ENCODE results near the gene TPST2.

Gene TPST2

DNA sequence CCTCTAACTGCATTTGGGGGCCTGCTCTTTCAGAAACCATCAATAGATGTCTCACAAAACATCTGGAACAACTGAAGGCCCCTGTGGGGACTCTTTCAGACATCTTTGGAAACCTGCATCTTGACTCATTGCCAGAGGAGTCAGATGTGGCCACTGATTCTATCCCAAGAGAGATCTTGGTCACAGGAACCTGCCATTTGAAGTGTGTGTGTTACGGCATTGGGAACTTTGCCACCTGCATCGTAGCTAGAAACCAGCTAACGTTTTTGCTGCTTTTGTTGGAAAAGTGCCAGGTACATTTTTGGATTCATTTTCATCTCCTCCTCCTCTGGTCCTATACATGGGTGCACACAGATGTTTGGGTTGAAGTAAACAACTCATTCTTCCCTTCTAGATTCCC is 101.9 kb downstream of the TPST2 start:
- DNase-seq = no peak

DNA sequence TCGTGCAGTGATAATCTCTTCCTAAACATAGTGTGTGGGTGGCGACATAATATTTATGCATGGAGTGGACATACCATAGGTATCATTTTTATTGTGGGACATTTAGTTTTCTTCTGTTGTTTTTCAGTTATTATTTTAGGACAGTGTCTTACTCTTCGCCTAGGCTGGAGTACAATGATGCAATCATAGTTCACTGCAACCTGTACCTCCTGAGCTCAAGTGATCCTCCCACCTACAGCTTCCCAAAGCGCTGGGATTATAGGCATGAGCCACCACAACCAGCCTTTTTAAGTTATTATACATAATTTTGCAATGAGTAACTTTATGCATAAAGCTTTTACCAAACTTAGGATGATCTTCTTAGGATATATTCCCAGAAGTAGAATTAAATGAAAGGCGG is 103.5 kb downstream of the TPST2 start:
- no peak for DNase-seq

DNA sequence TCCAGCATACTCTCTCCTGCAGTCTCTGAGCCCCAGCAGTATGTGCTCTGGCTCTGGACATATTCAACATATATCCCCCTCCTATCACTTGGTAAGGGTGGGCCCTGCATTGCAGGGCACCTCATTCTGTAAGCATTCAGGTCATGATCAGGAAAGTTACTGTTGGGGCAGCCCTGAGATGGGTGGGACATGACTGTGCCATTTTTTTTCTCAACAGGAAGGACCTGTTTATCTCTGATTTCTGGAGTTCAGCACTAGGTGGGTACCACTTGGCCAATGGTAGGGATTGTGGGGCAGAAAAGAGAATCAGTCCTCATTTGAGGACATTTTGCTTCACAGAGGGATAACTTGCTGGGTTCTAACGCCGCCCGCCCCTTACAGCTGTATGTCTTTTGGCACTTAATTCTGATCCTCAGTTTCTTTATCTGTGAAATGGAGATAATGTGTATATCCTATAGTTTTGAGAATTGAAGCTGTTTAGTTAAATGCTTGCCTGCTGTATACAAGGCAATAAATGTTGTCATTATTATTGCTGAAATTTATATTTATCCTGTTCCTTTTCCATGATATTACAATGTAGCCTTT is 104.0 kb downstream of the TPST2 start:
- no peak for DNase-seq

DNA sequence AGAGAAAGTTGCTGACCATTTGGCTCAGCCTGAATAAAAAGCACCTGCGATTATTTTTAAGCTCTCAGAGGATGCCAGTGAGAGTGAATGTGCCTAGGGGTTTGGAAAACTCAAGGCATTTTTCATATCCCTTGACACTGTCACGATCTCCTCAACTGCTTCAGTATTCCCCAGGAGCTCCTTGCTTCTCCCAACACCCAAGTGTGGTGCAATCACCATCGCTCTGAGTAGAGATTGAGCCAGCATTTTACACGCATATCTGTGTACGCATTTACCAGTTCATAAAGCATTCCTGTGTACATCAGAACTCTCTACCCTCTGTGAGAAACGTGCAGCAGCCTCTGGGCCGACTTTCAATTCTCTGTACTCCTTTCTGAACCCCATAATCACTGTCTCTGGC is 104.9 kb downstream of the TPST2 start:
- no peak for DNase-seq

DNA sequence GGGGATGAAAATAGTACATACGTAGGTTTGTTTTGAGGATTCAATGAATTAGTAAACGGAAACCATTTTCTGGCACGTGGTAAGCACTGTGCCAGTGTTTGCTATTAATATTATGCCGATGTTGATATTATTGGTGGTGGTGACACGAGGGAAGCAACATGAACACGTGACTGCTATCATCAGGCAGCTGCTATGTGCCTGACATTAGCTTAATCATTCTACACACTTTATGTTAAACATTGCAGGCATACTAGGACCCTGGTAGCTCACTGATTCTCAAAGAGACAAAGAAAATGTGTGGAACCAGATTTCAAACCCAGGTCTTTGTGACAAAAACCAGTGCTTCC is 105.6 kb downstream of the TPST2 start:
- no peak for DNase-seq

DNA sequence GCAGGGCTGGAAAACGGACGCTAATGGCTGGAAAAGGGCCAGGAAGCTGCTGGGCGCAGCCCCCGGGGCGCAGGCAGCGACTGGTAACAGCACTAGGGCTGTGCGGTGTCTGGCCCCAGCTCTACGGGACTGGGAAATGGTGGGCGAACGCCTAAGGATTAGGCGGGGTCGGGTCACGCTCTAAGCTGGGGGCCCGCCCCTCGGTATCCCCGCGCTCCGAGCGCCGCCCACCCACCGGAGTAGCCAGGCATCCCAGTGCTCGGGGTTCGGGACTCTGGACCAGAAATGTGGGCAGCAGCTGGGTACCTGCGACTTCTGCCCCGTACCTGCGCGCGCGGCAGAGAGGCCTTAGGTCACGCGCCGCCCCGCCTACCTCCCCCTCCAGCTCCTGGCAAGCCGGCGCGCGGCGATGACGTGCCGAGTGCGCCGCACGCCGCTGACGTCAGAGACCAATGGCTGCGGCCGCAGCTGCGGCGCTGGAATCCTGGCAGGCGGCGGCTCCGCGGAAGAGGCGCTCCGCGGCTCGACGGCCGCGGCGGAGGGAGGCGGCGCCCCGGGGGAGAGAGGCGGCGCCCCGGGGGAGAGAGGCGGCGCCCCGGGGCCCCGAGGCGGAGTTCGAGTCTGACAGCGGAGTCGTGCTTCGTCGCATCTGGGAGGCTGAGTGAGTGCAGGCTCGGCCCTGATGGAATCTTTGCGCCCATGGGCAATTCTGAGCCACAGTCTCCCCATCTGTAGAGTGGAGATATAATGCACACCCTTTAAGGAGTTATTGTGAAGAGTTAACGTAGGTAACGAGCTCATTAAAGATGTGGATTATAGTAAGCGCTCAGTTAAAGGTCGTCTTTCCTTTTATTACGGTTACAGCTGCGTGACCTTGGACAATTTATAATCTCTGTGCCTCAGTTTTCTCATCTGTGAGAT is 106.2 kb downstream of the TPST2 start, which contains the start of the genes HPS4 and SRRD:
Gene HPS4, minus strand, starts transcription at position 345 of the 921 bp plus-strand sequence. CDS start 2,021 bp downstream, outside the sequence.
Gene SRRD, plus strand, starts transcription at position 439 of the 921 bp plus-strand sequence. Its CDS starts 14 bp downstream, at position 453.
- peak; percentile 92 for DNase-seq

DNA sequence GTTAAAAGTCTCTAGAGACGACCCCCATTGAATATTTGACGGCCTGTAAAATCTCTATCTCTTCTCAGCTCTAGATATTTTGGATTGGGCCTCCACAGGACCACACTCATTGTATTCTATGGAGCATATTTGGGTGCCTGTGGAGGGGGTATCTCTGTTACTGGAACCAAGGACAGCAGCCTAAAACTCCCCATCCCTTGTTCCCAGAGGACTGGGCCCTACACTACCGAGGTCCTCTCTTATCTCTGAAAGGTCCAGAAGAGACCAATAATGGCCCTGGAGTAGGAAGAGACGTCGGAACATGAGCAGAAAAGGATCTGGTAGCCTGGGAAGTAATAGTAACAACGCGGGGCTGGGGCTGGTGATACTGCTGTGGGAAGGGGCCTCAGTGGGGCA is 106.9 kb downstream of the TPST2 start:
- peak; percentile 43 for DNase-seq

DNA sequence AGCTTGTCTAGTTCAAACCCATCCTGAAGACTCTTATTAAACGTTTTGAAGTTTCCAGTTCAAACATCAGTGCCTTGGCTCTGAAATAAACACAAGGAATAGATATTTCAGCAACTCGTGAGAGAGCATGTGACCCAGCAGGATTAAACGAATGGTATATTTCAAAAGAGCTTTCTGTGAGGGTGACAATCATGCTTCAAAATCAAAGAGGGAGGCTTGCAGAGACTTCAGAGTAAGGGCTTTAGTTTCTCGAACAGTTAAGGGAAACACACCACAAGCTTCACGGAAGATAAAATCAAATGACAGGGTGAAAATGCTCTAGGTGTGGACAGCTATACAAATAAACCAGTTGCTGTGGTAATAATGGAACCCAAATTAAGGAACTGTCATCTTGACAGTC is 107.8 kb downstream of the TPST2 start:
- no peak for DNase-seq

DNA sequence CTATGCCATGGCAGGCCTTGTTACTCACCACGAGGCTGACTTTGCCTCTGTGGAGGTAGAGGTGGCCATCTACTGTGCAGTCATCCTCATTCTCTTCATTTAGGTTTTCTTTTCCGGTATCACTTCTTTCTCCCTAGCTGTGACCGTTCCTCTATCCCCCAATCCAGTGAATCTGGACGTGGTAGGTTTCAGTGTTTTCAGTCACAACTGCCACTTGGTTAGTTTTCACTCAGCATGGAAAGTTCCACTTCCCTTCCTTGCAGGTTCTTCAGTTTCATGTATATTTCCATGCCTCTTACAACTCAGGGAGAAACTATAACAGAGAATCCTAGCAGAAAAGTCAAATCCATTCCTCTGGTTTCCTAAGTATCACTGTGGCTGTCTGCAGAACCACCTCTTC is 108.2 kb downstream of the TPST2 start:
- no peak for DNase-seq

DNA sequence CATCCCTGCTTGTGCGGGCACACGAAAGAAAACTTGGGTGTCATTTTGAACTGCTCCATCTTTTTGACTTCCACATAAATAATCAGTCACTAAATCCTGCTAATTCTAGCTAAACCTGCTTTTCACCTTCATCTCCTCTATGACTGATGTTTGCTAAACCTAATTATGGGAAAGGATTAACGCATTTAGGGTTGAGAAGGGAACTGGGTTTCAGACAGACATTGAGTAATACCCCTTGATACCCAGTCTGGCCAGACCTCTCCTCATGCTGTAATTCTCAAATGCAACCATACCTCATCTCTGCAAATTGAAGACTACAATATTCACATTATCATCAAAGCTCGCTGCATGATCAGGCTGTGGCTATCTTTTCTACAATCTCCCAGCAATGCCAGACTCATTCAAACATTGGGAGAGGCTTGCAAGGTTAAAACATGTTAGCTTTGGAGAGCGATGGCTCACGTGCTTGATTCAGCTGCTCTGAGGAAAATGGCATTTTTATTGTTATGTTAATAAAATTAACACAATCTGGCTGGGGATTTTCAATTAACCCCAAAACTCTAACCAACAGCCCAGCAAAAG is 108.7 kb downstream of the TPST2 start:
- no peak for DNase-seq

DNA sequence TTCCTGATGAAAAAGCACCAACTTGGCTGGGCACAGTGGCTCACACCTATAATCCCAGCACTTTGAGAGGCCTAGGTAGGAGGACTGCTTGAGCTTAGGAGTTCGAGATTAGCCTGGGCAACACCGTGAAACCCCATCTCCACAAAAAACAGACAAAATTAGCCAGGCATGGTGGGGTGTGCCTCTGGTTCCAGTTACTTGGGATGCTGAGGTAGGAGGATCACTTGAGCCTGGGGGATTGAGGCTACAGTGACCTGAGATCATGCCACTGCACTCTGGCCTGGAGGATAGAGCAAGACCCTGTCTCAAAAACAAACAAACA is 109.4 kb downstream of the TPST2 start:
- no peak for DNase-seq

DNA sequence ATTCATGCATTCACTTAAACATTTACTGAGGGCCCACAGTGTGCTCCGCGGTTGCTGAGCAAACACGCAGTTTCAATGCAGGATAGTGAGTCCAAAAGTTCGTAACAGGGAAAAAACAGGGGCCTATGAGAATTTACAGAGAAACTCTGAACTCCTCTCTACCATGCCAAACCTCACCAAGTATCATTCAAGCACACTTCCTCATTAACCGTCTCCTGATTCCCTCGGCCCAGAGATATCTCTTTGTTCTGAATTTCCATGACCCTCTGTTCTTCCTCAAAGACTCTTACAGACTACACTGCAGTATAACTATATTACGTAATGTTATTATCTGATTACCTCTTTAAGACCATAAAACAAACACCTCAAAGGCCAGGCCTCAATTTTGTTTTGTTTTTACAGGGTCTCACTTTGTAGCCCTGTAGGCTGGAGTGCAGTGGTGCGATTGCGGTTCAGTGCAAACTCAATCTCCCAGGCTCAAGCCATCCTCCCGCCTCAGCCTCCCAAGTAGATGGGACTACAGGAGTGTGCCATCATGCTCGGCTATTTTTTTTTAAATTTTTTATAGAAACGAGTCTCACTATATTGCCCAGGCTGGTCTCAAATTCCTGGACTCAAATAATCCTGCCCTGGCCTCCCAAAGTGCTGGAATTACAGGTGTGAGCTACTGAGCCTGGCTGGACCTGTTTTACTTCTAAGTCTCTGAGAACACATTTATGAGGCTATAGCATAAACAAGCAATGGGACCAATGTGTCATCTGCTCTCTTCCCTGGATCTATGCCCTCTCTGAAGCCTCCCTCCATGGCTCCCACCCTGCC is 109.9 kb downstream of the TPST2 start:
- no peak for DNase-seq

DNA sequence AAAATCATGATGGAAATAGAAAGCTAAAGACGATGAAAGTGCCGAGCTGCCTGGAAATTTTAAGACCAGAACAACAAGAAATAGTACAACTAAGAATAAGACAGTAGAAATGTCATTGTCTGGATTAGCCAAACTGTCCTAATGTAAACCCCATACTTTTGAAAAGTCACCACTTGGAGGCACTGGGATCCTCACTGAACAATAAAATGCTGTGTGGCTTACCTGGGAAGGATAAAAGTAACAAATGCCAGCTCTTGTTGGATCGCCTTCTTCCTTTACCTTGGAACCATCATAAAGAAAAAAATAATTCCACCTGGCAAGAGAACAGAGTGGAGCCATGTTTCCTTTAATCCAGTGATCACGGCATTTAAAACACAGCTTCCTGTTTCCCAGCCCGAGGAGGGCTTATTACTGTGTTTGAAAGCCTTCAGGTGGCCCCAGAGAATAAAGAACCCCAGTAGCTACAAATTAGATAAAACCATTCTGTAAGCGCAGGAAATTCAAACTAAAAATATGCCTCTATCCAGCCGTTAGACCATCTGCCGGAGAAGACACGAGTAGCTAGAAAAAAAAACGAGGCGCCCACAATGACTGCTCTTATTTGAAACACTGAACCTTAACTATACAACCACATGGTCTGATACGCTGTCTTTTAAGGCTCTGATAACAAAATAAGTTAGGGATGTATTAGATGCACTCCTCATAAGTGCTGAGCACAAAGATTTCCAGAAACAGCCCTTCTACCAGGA is 110.7 kb downstream of the TPST2 start:
- no peak for DNase-seq

DNA sequence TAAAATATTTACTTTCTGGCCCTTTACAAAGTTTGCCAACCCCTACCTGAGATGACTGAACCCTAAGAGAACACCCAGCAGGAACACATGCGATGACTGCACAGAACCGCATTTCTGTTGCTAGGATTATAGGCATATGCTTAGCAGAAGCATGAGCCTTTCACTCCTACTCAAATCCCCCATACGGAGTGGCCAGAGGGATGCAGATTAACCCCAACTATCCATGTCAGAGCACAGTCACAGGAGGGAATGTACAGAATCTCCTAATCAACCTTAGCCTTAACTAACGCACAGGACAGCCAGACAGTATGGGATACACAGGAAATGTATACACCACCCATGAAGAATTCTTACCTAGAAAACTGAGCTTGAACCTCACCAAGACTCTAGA is 112.6 kb downstream of the TPST2 start:
- no peak for DNase-seq

DNA sequence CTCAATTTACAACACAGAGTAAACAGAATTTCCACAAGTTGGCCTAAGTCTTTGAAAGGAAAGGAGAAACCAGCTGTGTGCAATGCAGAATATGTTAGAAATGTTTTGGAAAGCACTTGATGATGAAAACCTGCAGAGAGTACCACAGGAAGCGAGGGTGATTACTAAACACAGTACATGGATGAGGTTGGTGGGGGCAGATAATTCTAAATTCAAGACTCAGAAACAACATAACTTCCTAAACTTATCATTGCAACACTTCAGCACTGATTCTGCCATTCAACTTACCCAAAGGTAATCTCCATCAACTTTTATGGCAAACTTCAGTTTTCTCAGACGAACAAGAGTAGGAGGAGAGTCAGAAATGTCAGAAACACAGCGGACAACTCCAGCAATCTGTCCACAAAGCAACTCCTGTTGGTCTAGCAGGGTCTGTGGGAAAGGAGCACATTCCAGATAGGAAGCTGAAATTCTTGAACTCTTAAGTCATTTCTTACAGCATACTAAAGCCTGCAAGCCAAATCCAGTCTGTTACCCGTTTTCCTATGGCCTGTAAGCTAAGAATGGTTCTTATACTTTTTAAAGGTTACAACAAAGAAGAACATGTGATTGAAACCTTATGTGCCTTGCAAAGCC is 113.1 kb downstream of the TPST2 start:
- DNase-seq = no peak

DNA sequence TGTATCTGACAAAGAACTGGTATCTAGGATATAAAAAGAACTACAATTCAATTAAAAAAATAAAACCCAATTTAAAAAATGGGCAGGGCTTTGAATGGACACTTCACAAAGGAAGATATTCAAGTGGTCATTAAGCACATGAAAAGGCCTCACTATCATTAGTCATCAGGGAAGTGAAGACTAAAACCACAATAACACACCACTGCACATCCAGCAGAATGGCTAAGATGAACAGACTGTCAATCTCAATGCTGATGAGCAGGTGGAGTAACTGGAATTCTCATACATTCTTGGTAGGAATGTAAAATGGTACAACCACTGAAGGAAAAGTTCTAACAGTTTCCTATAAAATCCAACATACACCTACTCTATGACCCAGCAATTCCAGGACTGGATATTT is 115.2 kb downstream of the TPST2 start:
- no peak for DNase-seq
